Calu3 (cell line): ENCODE results near the gene GSDME. TPM values are rescaled to one million over a fixed set of nuclear protein-coding genes. Genes with fewer than 3 reads are reported as not detected.

Experiments used
- BruUV-seq: library from RNA; stranded (reverse); fragments of 400-500 nt; replicated peaks from 2 replicates; lab custom pipeline; 2021; lab: Mats Ljungman, UMichigan
- CTCF ChIA-PET: fragments of 300-600 bp; sonication (Branson Sonifier 250); formaldehyde crosslinking; loops from one replicate; lab custom pipeline; 2022; ENCODE audit warnings: antibody characterized with exemption; lab: Charles Lee
- DNase-seq: peaks from one replicate; pipeline ENCODE4 v3.0.0; 2022
- H3K27ac Mint-ChIP-seq: one replicate; pipeline ENCODE4 v1.8.0; 2022; ENCODE audit warnings: mixed read lengths; ENCODE audit not compliant: unreplicated experiment
- H3K27me3 Mint-ChIP-seq: one replicate; pipeline ENCODE4 v1.8.0; 2022; ENCODE audit warnings: mixed read lengths; ENCODE audit not compliant: unreplicated experiment
- H3K36me3 Mint-ChIP-seq: one replicate; pipeline ENCODE4 v1.8.0; 2022; ENCODE audit warnings: mild to moderate bottlenecking, moderate library complexity, mixed read lengths; ENCODE audit not compliant: insufficient read depth, unreplicated experiment
- H3K4me1 Mint-ChIP-seq: one replicate; pipeline ENCODE4 v1.8.0; 2022; ENCODE audit warnings: mild to moderate bottlenecking, low read depth, mixed read lengths; ENCODE audit not compliant: unreplicated experiment
- H3K4me3 Mint-ChIP-seq: one replicate; pipeline ENCODE4 v1.8.0; 2022; ENCODE audit warnings: mild to moderate bottlenecking, low read depth, moderate library complexity, mixed read lengths; ENCODE audit not compliant: unreplicated experiment
- H3K9me3 Mint-ChIP-seq: one replicate; pipeline ENCODE4 v1.8.0; 2022; ENCODE audit warnings: low read depth, mixed read lengths; ENCODE audit not compliant: unreplicated experiment
- CTCF ChIP-seq: fragments of 200-600 bp; IDR thresholded peaks from one replicate; pipeline ENCODE4 v1.8.0; 2022; ENCODE audit warnings: antibody characterized with exemption; ENCODE audit not compliant: unreplicated experiment
- intact Hi-C: fragments of 100-400 bp; cut with micrococcal nuclease; formaldehyde crosslinking; loops from one replicate; pipeline ENCODE4 v1.10.0; 2022; ENCODE audit not compliant: unreplicated experiment
- total RNA-seq: library from RNA; stranded (reverse); gene quantifications from 2 replicates; pipeline ENCODE4 v1.2.3, GENCODE V29; 2022

Gene GSDME
- total RNA-seq, 1 experiment from 2014 or later = 9.4 TPM

GRCh38 chr7:24714676-24715010, 42.6 kb downstream of the GSDME start:
- Mint-ChIP-seq H3K36me3 (no peaks in the 10 kb centered on the region), H3K9me3 (no peaks in the 10 kb centered on the region), H3K4me3 (no peak overlapping the region), H3K27ac (no peak overlapping the region), H3K4me1 (no peaks in the 10 kb centered on the region), H3K27me3 (no peaks in the 10 kb centered on the region)
- no TSS peak for BruUV-seq
- TF ChIP-seq CTCF = no peak
- CTCF ChIA-PET = no interaction called here
- intact Hi-C loops = no loop called here
- no peak for DNase-seq

- intact Hi-C loops = no loop called here
- no peak overlapping the region for H3K27ac Mint-ChIP-seq
- CTCF ChIA-PET = no interaction called here
- no peaks in the 10 kb centered on the region for H3K9me3 Mint-ChIP-seq
- no peaks in the 10 kb centered on the region for H3K27me3 Mint-ChIP-seq
- DNase-seq = no peak
- no peaks in the 10 kb centered on the region for H3K4me1 Mint-ChIP-seq
- TF ChIP-seq CTCF = no peak
- H3K4me3 Mint-ChIP-seq = no peak overlapping the region
- H3K36me3 Mint-ChIP-seq = no peaks in the 10 kb centered on the region
- no TSS peak for BruUV-seq
Observed at GRCh38 chr7:24713850-24714675, 43.2 kb downstream of the GSDME start.

- no peaks in the 10 kb centered on the region for H3K9me3 Mint-ChIP-seq
- no peaks in the 10 kb centered on the region for H3K4me1 Mint-ChIP-seq
- intact Hi-C loops = no loop called here
- DNase-seq = no peak
- H3K36me3 Mint-ChIP-seq = no peaks in the 10 kb centered on the region
- TF ChIP-seq CTCF = no peak
- H3K27ac Mint-ChIP-seq = no peak overlapping the region
- no peaks in the 10 kb centered on the region for H3K27me3 Mint-ChIP-seq
- no TSS peak for BruUV-seq
- CTCF ChIA-PET = no interaction called here
- no peak overlapping the region for H3K4me3 Mint-ChIP-seq
Observed at GRCh38 chr7:24713039-24713793, 44.0 kb downstream of the GSDME start.

- Mint-ChIP-seq H3K4me1 (no peaks in the 10 kb centered on the region), H3K9me3 (no peaks in the 10 kb centered on the region), H3K27ac (no peak overlapping the region), H3K27me3 (no peaks in the 10 kb centered on the region), H3K36me3 (peaks cover 5% of the 10 kb centered on the region), H3K4me3 (no peak overlapping the region)
- CTCF ChIA-PET = no interaction called here
- no TSS peak for BruUV-seq
- TF ChIP-seq CTCF = no peak
- intact Hi-C loops = loop anchor here (10.0 kb wide), 1 partner anchor 385 kb away; no protein-coding TSS in a partner anchor
- no peak for DNase-seq
Observed at GRCh38 chr7:24709585-24710360, 47.5 kb downstream of the GSDME start.
